Measurements from ENCODE around the gene MIOS.

DNA sequence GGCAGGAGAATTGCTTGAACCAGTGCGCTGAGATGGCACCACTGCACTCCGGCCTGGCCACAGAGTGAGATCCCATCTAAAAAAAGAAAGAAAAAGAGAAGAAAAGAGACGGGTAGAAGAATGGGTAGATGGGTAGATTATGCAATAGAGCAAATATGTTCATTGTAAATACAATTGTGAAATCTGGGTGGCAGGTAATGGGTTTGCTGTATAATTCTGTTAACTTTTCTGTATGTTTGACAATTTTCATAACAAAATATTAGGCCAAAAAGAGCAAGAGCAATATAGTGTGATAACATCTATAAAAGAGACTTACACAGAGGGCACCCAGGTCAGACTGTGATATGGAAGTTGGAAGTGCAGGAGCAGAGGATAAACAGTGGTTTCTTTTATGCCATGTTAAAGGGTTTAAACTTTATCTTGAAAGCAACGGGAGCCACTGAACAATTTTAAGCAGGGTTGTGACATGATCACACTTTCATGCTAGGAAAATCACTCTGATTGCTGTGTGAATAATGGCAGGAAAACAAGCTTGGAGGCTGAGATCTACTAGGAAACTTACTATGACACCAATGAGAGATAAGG, 24.3 kb upstream of the MIOS start:
- TF ChIP-seq, protein P1, sequence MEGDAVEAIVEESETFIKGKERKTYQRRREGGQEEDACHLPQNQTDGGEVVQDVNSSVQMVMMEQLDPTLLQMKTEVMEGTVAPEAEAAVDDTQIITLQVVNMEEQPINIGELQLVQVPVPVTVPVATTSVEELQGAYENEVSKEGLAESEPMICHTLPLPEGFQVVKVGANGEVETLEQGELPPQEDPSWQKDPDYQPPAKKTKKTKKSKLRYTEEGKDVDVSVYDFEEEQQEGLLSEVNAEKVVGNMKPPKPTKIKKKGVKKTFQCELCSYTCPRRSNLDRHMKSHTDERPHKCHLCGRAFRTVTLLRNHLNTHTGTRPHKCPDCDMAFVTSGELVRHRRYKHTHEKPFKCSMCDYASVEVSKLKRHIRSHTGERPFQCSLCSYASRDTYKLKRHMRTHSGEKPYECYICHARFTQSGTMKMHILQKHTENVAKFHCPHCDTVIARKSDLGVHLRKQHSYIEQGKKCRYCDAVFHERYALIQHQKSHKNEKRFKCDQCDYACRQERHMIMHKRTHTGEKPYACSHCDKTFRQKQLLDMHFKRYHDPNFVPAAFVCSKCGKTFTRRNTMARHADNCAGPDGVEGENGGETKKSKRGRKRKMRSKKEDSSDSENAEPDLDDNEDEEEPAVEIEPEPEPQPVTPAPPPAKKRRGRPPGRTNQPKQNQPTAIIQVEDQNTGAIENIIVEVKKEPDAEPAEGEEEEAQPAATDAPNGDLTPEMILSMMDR (IDR thresholded peaks at IDR 0.05 in 4 of 5, conservative IDR thresholded peaks at IDR 0.05 in 1 of 5), result no peak
- no peak for TF ChIP-seq POLR2A (IDR thresholded peaks at IDR 0.05)

Data from gastrocnemius medialis (tissue), 4 donors.